Fibroblast of lung (primary cell): ENCODE results near the gene CTDSPL.

Source experiments
- EZH2 ChIP-seq: IDR thresholded peaks from 2 replicates; pipeline ENCODE4 v1.5.1; 2012; ENCODE audit warnings: low read length, control low read depth, mild to moderate bottlenecking; ENCODE audit errors: missing control alignments
- TF ChIP-seq, protein P1 (sequence below), 2 donors: IDR thresholded peaks in 1 of 2; conservative IDR thresholded peaks in 1 of 2; 1 replicate in 1 of 2; 2 replicates in 1 of 2; pipeline ENCODE4 v1.5.1; 2011 to 2012; ENCODE audit warnings: low read length in 2 of 2, control low read depth in 1 of 2, inconsistent platforms in 1 of 2, low read depth in 1 of 2, mild to moderate bottlenecking in 1 of 2

GRCh38 chr3:37944391-37944842 is 82.7 kb downstream of the CTDSPL start:
- TF ChIP-seq, protein P1, sequence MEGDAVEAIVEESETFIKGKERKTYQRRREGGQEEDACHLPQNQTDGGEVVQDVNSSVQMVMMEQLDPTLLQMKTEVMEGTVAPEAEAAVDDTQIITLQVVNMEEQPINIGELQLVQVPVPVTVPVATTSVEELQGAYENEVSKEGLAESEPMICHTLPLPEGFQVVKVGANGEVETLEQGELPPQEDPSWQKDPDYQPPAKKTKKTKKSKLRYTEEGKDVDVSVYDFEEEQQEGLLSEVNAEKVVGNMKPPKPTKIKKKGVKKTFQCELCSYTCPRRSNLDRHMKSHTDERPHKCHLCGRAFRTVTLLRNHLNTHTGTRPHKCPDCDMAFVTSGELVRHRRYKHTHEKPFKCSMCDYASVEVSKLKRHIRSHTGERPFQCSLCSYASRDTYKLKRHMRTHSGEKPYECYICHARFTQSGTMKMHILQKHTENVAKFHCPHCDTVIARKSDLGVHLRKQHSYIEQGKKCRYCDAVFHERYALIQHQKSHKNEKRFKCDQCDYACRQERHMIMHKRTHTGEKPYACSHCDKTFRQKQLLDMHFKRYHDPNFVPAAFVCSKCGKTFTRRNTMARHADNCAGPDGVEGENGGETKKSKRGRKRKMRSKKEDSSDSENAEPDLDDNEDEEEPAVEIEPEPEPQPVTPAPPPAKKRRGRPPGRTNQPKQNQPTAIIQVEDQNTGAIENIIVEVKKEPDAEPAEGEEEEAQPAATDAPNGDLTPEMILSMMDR (conservative IDR thresholded peaks at IDR 0.05 in 1 of 2, IDR thresholded peaks at IDR 0.05 in 1 of 2; ENCODE audit: low read depth in 1 of 2, low read length in 2 of 2) = no peak
- TF ChIP-seq EZH2 = no peak
